ENCODE results near the gene TIMM29. TPM values are rescaled to one million over a fixed set of nuclear protein-coding genes. Genes with fewer than 3 reads are reported as not detected.

The TIMM29 gene
- total and polyA plus RNA-seq, 9 of the 15 experiments (the other 6 are each of a cell fraction or from before 2014, with no cell fraction given) = 2.4 to 29.4 (median 16.3) TPM

- POLR2A ChIA-PET = interaction anchor here (0.6 to 1.3 kb wide), 3 partner anchors 10 to 628 kb away, joined by 3 to 4 read pairs (median 4); no protein-coding TSS in a partner anchor
- Histone ChIP-seq H3K27me3 (ENCODE audit: control insufficient read depth in 2 of 2, insufficient read depth in 2 of 2, low read length in 2 of 2) (no peaks in the 10 kb centered on the region), H3K4me3 (no peak overlapping the region), H2AFZ (ENCODE audit: low read depth, low read length) (no peak overlapping the region), H3K9me1 (ENCODE audit: control insufficient read depth, insufficient read depth, low read length) (no peaks in the 10 kb centered on the region), H3K4me2 (ENCODE audit: insufficient read depth, low read length) (no peak overlapping the region), H3K36me3 (ENCODE audit: control insufficient read depth, insufficient read depth, low read length) (peaks cover 74% of the 10 kb centered on the region; the same call in 2 of the 3 replicates), H3K9me3 (replicated peaks; ENCODE audit: control insufficient read depth, insufficient read depth, low read depth, low read length) (no peaks in the 10 kb centered on the region), H3K9ac (ENCODE audit: insufficient read depth in 1 of 2, low read depth in 2 of 2, low read length in 2 of 2) (peak overlapping the region in 1 of 2 experiments; percentile 64; a peak in 1 of 4 replicates), H4K20me1 (replicated peaks; ENCODE audit: control insufficient read depth, insufficient read depth, low read length) (no peaks in the 10 kb centered on the region), H3K79me2 (ENCODE audit: control insufficient read depth, insufficient read depth, low read length) (no peaks in the 10 kb centered on the region), H3K27ac (ENCODE audit: extremely low read depth, low read depth, low read length) (no peak overlapping the region), H3K4me1 (replicated peaks in 1 of 2; ENCODE audit: control insufficient read depth in 2 of 2, insufficient read depth in 2 of 2, low read length in 2 of 2) (peaks cover 0 to 29% of the 10 kb centered on the region in 2 experiments; a peak in 2 of 5 replicates)
- ATAC-seq (no peak), DNase-seq (ENCODE audit: extremely low read depth in 1 of 4, low spot score in 3 of 4) (no peak), FAIRE-seq (no peak)
- intact Hi-C loops (cut with micrococcal nuclease) = no loop called here
- BruUV-seq (replicated peaks) = no TSS peak
- CTCF ChIA-PET (ENCODE audit: low intra/inter-chr PET ratio) = no interaction called here
- 93% methylated on average over 17 of the region's 18 CpGs for WGBS (ENCODE audit: insufficient coverage, low coverage, missing lambda C conversion rate)
- TF ChIP-seq POLR2G (IDR thresholded peaks at IDR 0.05; ENCODE audit: low read depth, low read length) = peak; percentile 54
- no peak for TF ChIP-seq NEUROD1 (IDR thresholded peaks at IDR 0.05; ENCODE audit: borderline replicate concordance, low read depth, low read length, partially characterized antibody)
- peak; percentile 40 for TF ChIP-seq RBM22 (IDR thresholded peaks at IDR 0.05; ENCODE audit: low read depth, low read length, poor library complexity, severe bottlenecking)
- in situ Hi-C loops (cut with MboI) = no loop called here
Observed at GRCh38 chr19:10912619-10913018, 16.0 kb upstream of the TIMM29 start.

GRCh38 chr19:10913716-10914340 lies 14.8 kb upstream of the TIMM29 start:
- CTCF ChIA-PET (ENCODE audit: low intra/inter-chr PET ratio) = no interaction called here
- peaks cover 0 to 29% of the 10 kb centered on the region in 2 experiments; a peak in 2 of 5 replicates for H3K4me1 ChIP-seq (replicated peaks in 1 of 2; ENCODE audit: control insufficient read depth in 2 of 2, insufficient read depth in 2 of 2, low read length in 2 of 2)
- POLR2A ChIA-PET = interaction anchor here (0.5 to 0.7 kb wide), 2 partner anchors 23 to 215 kb away, joined by 3 read pairs; no protein-coding TSS in a partner anchor
- no peak overlapping the region for H3K4me2 ChIP-seq (ENCODE audit: insufficient read depth, low read length)
- H3K9me3 ChIP-seq (replicated peaks; ENCODE audit: control insufficient read depth, insufficient read depth, low read depth, low read length) = no peaks in the 10 kb centered on the region
- in situ Hi-C loops (cut with MboI) (no loop called here), intact Hi-C loops (cut with micrococcal nuclease) (no loop called here)
- FAIRE-seq = no peak
- ATAC-seq = no peak
- no TSS peak for BruUV-seq (replicated peaks)
- peak; percentile 41 for TF ChIP-seq POLR2G (IDR thresholded peaks at IDR 0.05; ENCODE audit: low read depth, low read length)
- no peak for TF ChIP-seq ZNF134 (CRISPR knock-in tag; conservative IDR thresholded peaks at IDR 0.05)
- no peak overlapping the region for H3K4me3 ChIP-seq
- peak overlapping the region in 1 of 2 experiments; percentile 24; a peak in 1 of 4 replicates for H3K9ac ChIP-seq (ENCODE audit: insufficient read depth in 1 of 2, low read depth in 2 of 2, low read length in 2 of 2)
- H3K9me1 ChIP-seq (ENCODE audit: control insufficient read depth, insufficient read depth, low read length) = no peaks in the 10 kb centered on the region
- 97% methylated on average over 20 of the region's 24 CpGs for WGBS (ENCODE audit: insufficient coverage, low coverage, missing lambda C conversion rate)
- peaks cover 67% of the 10 kb centered on the region; the same call in 1 of the 3 replicates for H3K36me3 ChIP-seq (ENCODE audit: control insufficient read depth, insufficient read depth, low read length)
- H3K27ac ChIP-seq (ENCODE audit: extremely low read depth, low read depth, low read length) = no peak overlapping the region
- no peaks in the 10 kb centered on the region for H4K20me1 ChIP-seq (replicated peaks; ENCODE audit: control insufficient read depth, insufficient read depth, low read length)
- no peak overlapping the region for H2AFZ ChIP-seq (ENCODE audit: low read depth, low read length)
- H3K27me3 ChIP-seq (ENCODE audit: control insufficient read depth in 2 of 2, insufficient read depth in 2 of 2, low read length in 2 of 2) = no peaks in the 10 kb centered on the region
- H3K79me2 ChIP-seq (ENCODE audit: control insufficient read depth, insufficient read depth, low read length) = no peaks in the 10 kb centered on the region
- no peak for DNase-seq (ENCODE audit: extremely low read depth in 1 of 4, low spot score in 3 of 4)

Data from K562 (cell line).